Heart left ventricle (tissue), 13 donors: ENCODE data around the gene PHIP.

Source experiments
- CTCF ChIP-seq, 12 donors: fragments of 200-600 bp; sonication (generic) in 4 of 12; IDR thresholded peaks; one replicate each; pipeline versions ENCODE4 v1.5.0 to v1.8.0; 2018 to 2022; ENCODE audit warnings: antibody characterized with exemption in 12 of 12, mild to moderate bottlenecking in 5 of 12
- POLR2A ChIP-seq, 2 donors: fragments of 450-650 bp; IDR thresholded peaks; one replicate each; pipeline ENCODE4 v1.6.1; 2017; ENCODE audit warnings: antibody characterized with exemption in 2 of 2, mild to moderate bottlenecking in 2 of 2, moderate library complexity in 2 of 2
- donor health status: ischemic (EF 13 %, LVEDD 7.1; RV severe dilation, severe dysfunction).
- donor health status: DM: no; HTN: yes; CAD: no.
- donor health status: DM: no; HTN: no; CAD: no.
- donor health status: ischemic (EF 25% LVEDD 6.9; RV normal size, moderate dysfunction).
- donor health status: ischemic (EF 25% LVEDD 5.7; RV mildly dilated, moderate dysfunction).
- donor health status: ischemic (EF 35%, LVEDD 5.7; RV mildly dilated, moderate dysfunction).
- donor health status: nonischemic (EF 11% LVEDD 7.7; RV severe dilation, severe dysfunction).
- donor health status: DM: yes; HTN: yes; CAD: no.
- donor health status: PGD.
- donor health status: ischemic (EF 29% LVEDD 5.4; RV normal size, mild dysfunction).
- donor health status: nonischemic (EF 23%, LVEDD 6.1; RV moderate dilation, normal function).

- TF ChIP-seq CTCF (IDR thresholded peaks at IDR 0.05) (no peak), POLR2A (IDR thresholded peaks at IDR 0.05) (no peak)
Measured at GRCh38 chr6:79001415-79001814, 76.6 kb downstream of the PHIP start.
